HG03139 (cell line): ENCODE measurements around the gene RGP1.

Source experiments
- ATAC-seq: cut with Tn5 transposase; IDR thresholded peaks from one replicate; pipeline ENCODE4 v1.9.1; 2021; ENCODE audit not compliant: unreplicated experiment

RGP1 gene

DNA sequence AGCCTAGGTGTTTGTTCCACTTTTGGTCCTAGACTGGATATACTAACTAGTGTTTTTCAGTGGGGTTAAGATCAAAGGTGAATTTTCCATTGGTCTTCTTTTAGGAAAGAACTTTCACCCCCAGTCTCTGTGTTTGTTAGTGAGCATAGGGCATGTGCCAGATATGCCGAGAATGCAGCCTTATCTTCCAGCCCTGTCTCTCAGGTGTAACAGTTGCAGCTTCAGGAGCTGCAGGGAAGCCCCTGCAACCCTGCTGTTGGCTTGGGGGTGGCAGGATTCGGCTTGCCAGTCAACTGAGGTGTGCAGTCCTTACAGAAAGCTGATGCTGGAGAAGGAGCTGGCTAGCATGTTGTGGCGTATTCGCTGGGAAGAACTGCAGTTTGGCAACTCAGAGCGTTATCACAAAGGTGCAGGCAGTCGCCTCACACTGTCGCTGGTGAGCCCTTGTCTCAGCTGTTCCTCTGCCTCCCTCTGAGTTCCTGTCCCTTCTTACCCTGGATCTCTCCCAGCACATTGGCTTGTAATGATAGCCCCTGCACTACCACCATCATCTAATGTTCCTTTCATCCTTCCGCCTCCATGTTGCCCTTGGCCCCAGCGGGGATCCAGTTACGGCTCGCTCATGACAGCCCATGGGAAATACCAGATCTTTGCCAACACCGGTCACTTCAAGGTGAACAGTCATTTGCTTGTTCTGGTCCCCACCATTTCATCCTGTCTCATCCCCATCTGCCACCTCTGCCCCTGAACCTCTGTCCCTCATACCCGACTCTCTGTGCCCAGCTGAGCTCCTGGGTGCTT is 52.4 kb downstream of the RGP1 start:
- ATAC-seq: no peak

GRCh38 chr9:35806101-35806500 is 57.0 kb downstream of the RGP1 start:
- ATAC-seq: no peak
